22Rv1 (cell line): ENCODE data around the gene PATJ.

Experiments
- H3K27ac ChIP-seq: fragments of 450-650 bp; 2 replicates; pipeline ENCODE4 v1.5.1; 2017
- ZFX ChIP-seq: fragments of 450-650 bp; IDR thresholded peaks from 2 replicates; pipeline ENCODE4 v1.6.1; 2017; ENCODE audit warnings: antibody characterized with exemption, borderline replicate concordance
- TF ChIP-seq, protein P1 (sequence below): fragments of 450-650 bp; IDR thresholded peaks from 2 replicates; pipeline ENCODE4 v1.5.1; 2017; ENCODE audit warnings: mild to moderate bottlenecking

PATJ gene

DNA sequence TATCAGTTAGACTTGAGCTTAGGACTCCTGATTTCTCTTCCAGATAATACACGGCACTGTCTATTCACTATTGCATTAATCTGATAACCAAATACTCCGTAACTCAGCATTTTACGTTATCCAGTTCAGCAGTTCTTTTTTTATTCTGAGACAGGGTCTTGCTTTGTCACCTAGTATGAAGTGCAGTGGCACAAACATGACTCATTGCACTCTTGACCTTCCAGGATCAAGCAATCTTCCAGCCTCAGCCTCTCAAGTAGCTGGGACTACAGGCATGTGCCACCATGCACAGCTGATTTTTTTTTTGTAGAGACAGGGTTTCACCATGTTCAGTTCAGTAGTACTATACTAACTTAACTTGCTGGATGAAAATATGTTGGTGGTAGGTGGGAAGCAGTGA lies 156.4 kb downstream of the PATJ start:
- TF ChIP-seq ZFX = no peak
- TF ChIP-seq, protein P1, sequence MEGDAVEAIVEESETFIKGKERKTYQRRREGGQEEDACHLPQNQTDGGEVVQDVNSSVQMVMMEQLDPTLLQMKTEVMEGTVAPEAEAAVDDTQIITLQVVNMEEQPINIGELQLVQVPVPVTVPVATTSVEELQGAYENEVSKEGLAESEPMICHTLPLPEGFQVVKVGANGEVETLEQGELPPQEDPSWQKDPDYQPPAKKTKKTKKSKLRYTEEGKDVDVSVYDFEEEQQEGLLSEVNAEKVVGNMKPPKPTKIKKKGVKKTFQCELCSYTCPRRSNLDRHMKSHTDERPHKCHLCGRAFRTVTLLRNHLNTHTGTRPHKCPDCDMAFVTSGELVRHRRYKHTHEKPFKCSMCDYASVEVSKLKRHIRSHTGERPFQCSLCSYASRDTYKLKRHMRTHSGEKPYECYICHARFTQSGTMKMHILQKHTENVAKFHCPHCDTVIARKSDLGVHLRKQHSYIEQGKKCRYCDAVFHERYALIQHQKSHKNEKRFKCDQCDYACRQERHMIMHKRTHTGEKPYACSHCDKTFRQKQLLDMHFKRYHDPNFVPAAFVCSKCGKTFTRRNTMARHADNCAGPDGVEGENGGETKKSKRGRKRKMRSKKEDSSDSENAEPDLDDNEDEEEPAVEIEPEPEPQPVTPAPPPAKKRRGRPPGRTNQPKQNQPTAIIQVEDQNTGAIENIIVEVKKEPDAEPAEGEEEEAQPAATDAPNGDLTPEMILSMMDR = no peak
- H3K27ac ChIP-seq = no peak overlapping the region

DNA sequence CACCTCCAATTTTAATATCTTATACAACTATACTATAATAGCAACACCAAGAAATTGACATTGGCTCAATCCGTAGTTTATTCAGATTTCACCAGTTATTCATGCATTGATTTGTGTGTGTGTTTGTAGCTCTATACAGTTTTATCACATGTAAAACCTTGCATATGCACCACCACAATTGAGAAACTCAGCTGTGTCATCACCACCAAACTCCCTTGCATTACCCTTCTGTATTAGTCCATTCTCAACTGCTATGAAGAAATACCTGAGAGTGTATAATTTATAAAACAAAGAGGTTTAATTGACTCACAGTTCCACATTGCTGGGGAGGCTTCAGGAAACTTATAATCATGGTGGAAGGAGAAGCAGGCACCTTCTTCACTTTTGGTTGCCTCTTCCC lies 162.1 kb downstream of the PATJ start:
- H3K27ac ChIP-seq = no peak overlapping the region
- TF ChIP-seq ZFX = no peak

DNA sequence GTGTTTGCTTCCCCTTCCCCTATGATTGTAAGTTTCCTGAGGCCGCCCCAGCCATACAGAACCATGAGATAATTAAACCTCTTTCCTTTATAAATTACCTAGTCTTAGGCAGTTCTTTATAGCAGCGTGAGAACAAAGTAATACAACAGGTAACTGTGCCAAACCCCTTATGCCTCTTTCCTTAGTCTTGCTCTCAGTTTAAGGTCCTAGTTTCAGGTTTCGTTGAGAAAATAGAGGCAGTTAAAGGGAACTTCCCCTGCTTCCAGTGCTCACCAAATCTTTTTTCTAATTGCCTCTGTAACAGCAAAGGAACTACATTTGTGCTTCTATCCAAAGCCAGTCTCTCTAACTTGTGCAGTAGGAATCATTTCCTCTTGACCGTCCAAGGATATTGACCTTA lies 164.8 kb downstream of the PATJ start:
- TF ChIP-seq, protein P1 = no peak
- TF ChIP-seq ZFX = no peak

DNA sequence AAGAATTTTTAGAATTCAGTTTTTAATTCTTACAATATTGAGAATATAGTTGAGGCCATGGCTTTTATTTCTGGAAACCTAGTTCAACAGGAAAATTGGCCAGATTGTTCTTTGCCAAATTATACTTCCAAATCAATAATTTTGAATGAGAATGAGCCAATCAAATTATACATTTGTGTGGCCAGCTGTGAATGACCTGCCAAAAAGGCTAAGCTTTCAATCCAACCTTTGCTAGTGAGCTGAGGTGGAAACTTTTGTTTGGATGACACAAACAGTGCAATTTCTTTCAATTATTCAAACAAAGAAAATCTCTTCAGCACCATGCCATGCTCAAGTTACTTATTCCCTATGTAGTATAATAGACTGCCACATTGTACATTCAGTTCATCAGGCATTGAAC lies 167.8 kb downstream of the PATJ start:
- TF ChIP-seq, protein P1 = no peak
- TF ChIP-seq ZFX = no peak
- H3K27ac ChIP-seq = no peak overlapping the region

More for the DNA sequence above, 164.8 kb downstream of the PATJ start:
- no peak overlapping the region for H3K27ac ChIP-seq

DNA sequence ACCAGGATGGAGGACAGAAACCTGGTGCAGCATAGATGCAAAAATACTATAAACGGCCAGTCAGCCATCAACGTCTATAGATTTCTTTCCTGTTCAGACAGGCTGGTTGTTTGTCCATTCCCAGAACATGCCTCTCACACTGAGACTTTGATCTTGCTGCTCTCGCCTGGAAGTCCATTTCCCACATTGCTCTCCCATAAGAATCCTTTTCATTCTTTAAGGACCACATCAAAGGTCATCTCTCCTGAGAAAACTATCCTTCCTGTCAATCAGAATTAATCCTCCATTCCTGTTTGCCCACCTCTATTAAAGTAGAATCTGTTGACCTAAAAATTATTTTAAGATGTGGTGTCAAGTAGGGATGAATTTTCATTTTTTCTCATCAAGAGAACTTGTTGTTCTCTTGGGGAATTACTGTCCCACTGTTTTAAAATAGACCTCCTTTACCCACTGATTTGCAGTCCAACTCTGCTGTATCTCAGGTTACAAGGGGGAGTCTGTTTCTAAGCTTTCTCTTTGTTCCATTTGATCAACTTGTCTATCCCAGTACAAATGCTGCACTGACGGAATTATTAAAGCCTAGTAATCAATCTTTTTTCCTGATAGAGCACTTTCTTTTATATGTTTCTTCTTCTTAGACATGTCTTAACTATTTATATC lies 172.7 kb downstream of the PATJ start:
- no peak for TF ChIP-seq ZFX
- TF ChIP-seq, protein P1 = no peak
- no peak overlapping the region for H3K27ac ChIP-seq

DNA sequence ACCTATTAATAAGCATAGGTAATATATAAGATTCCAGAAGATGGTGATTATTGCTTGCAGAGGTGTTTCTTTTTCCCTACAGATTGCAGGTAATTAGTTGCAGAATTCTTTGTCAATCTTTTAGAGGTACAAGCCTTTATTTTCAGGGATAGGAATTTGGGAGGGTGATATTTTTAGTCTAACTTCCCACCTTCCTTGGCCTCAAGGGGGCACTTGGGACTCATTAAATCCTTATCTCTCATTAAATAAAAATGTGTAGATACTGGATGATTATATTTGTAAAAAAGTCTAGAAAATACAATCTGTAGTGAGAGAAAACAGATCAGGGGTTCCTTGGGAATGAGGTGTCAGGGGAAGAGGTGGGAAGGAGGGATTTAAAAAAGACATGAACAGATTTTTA lies 179.2 kb downstream of the PATJ start:
- TF ChIP-seq ZFX = no peak
- TF ChIP-seq, protein P1 = peak; percentile 19; the same call in 1 of the 2 replicates
- H3K27ac ChIP-seq = no peak overlapping the region

DNA sequence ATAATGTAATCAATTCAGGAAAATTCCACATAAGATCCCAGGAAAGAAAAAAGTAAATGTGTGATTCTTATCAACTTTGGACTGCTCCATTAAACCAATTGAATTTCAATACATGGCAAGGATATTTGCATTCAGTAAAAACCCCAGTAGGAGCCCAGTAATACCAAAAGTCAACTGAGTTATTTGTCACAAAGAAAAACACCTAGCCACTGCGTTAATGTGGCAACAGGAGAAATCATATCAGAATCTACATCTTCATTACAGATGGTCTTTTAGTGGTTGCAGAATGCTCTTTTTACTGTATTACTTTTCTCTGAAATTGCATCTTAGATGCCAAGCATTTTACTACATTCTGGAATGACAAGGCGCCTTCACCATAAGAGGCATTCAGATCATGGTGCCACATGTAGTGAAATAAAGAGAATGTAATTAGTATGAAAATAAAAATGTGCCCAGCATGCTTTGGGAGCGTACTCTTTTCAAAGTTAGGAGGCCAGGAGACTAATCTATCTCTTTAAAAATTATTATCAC lies 180.7 kb downstream of the PATJ start:
- no peak for TF ChIP-seq ZFX
- TF ChIP-seq, protein P1 = no peak
- no peak overlapping the region for H3K27ac ChIP-seq
